GM12878 (cell line): ENCODE data around the gene TRPT1. TPM values are rescaled to one million over a fixed set of nuclear protein-coding genes. Genes with fewer than 3 reads are reported as not detected.

Experiments used
- CTCF ChIP-seq, 3 experiments: IDR thresholded peaks in 2 of 3; conservative IDR thresholded peaks in 1 of 3; 2 replicates each; pipeline ENCODE4 v1.5.1; 2011; ENCODE audit warnings: low read depth in 3 of 3, low read length in 3 of 3, mild to moderate bottlenecking in 3 of 3, control low read depth in 2 of 3, moderate library complexity in 2 of 3, inconsistent platforms in 1 of 3, mixed read lengths in 1 of 3; ENCODE audit not compliant: control insufficient read depth in 2 of 3, insufficient read depth in 1 of 3; ENCODE audit errors: extremely low read depth in 1 of 3
- E2F4 ChIP-seq: IDR thresholded peaks from 2 replicates; pipeline ENCODE4 v1.6.1; 2012; ENCODE audit warnings: low read depth, low read length, improper control_type of control experiment
- IKZF1 ChIP-seq: fragments of 450-650 bp; conservative IDR thresholded peaks from 2 replicates; pipeline ENCODE4 v1.6.1; 2017; ENCODE audit warnings: antibody characterized with exemption, mild to moderate bottlenecking
- JUND ChIP-seq: IDR thresholded peaks from 2 replicates; pipeline ENCODE4 v1.6.1; 2012; ENCODE audit warnings: low read depth, mild to moderate bottlenecking, low read length, improper control_type of control experiment, moderate library complexity
- LARP7 ChIP-seq: fragments of 450-650 bp; IDR thresholded peaks from 2 replicates; pipeline ENCODE4 v1.6.1; 2017; ENCODE audit warnings: mild to moderate bottlenecking
- POLR2AphosphoS5 ChIP-seq: IDR thresholded peaks from 2 replicates; pipeline ENCODE4 v1.6.1; 2011; ENCODE audit warnings: mild to moderate bottlenecking, low read length, inconsistent platforms
- RELA ChIP-seq: fragments of 450-650 bp; IDR thresholded peaks from 2 replicates; pipeline ENCODE4 v1.8.0; 2014; ENCODE audit warnings: borderline replicate concordance; ENCODE audit not compliant: partially characterized antibody
- SIN3A ChIP-seq: IDR thresholded peaks from 2 replicates; pipeline ENCODE4 v1.6.1; 2012; ENCODE audit warnings: low read depth, low read length, improper control_type of control experiment
- YY1 ChIP-seq: IDR thresholded peaks from 2 replicates; pipeline ENCODE4 v1.6.1; 2011; ENCODE audit warnings: low read depth, mild to moderate bottlenecking, low read length
- polyA plus RNA-seq, 11 experiments: library from polyadenylated mRNA; depleted of rRNA in 4 of 11; unstranded in 6 of 11; stranded (reverse) in 5 of 11; fragments of >200 nt; fragmentation: Nextera tagmentation in 4 of 11; fragmentation: Illumina TruSeq in 1 of 11; extraction: Ambion mirVana in 4 of 11; extraction: Trizol in 1 of 11; gene quantifications; 1 replicate in 1 of 11; 2 replicates in 10 of 11; pipeline versions ENCODE4 v1.2.1 to v1.2.3, GENCODE V29; 2011 to 2016; ENCODE audit warnings: inconsistent platforms in 2 of 11, missing spikeins in 2 of 11, low read depth in 1 of 11
- total RNA-seq, 4 experiments: library from RNA; depleted of rRNA in 3 of 4; stranded (reverse); fragments of >200 nt in 3 of 4; fragmentation: Illumina TruSeq in 1 of 4; extraction: Trizol in 1 of 4; gene quantifications; 2 replicates each; pipeline versions ENCODE4 v1.2.1 to v1.2.3, GENCODE V29; 2013 to 2021
- TF ChIP-seq, protein P1 (sequence below): fragments of 450-650 bp; IDR thresholded peaks from 2 replicates; pipeline ENCODE4 v1.6.1; 2017; ENCODE audit warnings: mild to moderate bottlenecking, low read depth, inconsistent platforms; ENCODE audit not compliant: poor library complexity, severe bottlenecking

The TRPT1 gene
- total and polyA plus RNA-seq, 10 of the 15 experiments (the other 5 are each of a cell fraction or from before 2014, with no cell fraction given), result 7.1 to 63.0 (median 31.4) TPM

DNA sequence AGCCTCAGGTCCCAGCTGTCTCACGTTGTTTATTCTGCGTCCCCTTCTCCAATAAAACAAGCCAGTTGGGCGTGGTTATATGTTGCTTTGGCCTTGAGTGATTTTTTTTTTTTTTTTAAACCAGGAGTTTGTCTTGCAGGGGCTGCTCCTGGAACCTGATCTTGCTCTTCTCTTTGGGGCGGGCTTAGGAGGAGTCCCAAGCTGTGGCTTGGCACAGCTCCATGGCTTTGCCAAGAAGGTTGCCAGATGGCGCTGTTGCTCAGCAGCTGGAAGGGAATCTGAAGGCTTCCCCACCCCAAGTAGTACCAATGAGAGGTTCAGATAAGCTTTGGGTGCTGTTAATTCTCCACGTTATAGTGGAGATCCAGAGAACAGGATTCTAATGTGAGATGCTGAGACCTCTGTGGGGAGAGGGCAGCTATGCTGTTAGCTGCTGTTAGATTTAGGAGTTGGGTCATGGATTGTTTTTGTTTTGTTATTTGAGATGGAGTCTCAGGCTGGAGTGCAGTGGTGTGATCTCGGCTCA, 21.5 kb downstream of the TRPT1 start (continued):
- peak; percentile 73 to 92 (median 77) for TF ChIP-seq CTCF (IDR thresholded peaks at IDR 0.05 in 2 of 3, conservative IDR thresholded peaks at IDR 0.05 in 1 of 3; ENCODE audit: control insufficient read depth in 2 of 3, extremely low read depth in 1 of 3, insufficient read depth in 1 of 3, low read depth in 3 of 3, low read length in 3 of 3)
- TF ChIP-seq RELA, result no peak
- TF ChIP-seq JUND, result no peak
- TF ChIP-seq, protein P1, sequence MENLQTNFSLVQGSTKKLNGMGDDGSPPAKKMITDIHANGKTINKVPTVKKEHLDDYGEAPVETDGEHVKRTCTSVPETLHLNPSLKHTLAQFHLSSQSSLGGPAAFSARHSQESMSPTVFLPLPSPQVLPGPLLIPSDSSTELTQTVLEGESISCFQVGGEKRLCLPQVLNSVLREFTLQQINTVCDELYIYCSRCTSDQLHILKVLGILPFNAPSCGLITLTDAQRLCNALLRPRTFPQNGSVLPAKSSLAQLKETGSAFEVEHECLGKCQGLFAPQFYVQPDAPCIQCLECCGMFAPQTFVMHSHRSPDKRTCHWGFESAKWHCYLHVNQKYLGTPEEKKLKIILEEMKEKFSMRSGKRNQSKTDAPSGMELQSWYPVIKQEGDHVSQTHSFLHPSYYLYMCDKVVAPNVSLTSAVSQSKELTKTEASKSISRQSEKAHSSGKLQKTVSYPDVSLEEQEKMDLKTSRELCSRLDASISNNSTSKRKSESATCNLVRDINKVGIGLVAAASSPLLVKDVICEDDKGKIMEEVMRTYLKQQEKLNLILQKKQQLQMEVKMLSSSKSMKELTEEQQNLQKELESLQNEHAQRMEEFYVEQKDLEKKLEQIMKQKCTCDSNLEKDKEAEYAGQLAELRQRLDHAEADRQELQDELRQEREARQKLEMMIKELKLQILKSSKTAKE, result peak; percentile 46
- no peak for TF ChIP-seq E2F4
- no peak for TF ChIP-seq SIN3A
- TF ChIP-seq LARP7, result no peak
- 0 out of 2 replicates have a peak, but pooled peaks have one; percentile 25 for TF ChIP-seq IKZF1
- peak; percentile 62; the same call in 1 of the 2 replicates for TF ChIP-seq POLR2AphosphoS5
- TF ChIP-seq YY1, result peak; percentile 63; the same call in 1 of the 2 replicates
